HFFc6 (cell line): ENCODE data around the gene IFRD1. TPM values are rescaled to one million over a fixed set of nuclear protein-coding genes. Genes with fewer than 3 reads are reported as not detected.

ENCODE experiments used
- DNase-seq: peaks from one replicate; pipeline ENCODE4 v3.0.0-alpha.2; 2018
- H3K27ac Mint-ChIP-seq: 2 replicates; pipeline ENCODE4 v1.8.0; 2020; ENCODE audit warnings: mild to moderate bottlenecking, mixed read lengths
- H3K27me3 Mint-ChIP-seq: 2 replicates; pipeline ENCODE4 v1.8.0; 2021; ENCODE audit warnings: mild to moderate bottlenecking, moderate library complexity, mixed read lengths; ENCODE audit not compliant: insufficient read depth
- H3K36me3 Mint-ChIP-seq: 2 replicates; pipeline ENCODE4 v1.8.0; 2021; ENCODE audit warnings: low read depth, mixed read lengths
- H3K4me1 Mint-ChIP-seq: 2 replicates; pipeline ENCODE4 v1.8.0; 2020; ENCODE audit warnings: low read depth, mixed read lengths
- H3K4me3 Mint-ChIP-seq: 2 replicates; pipeline ENCODE4 v1.8.0; 2020; ENCODE audit warnings: mild to moderate bottlenecking, moderate library complexity, mixed read lengths
- H3K9me3 Mint-ChIP-seq: 2 replicates; pipeline ENCODE4 v1.8.0; 2020; ENCODE audit warnings: mild to moderate bottlenecking, mixed read lengths
- CTCF ChIP-seq: fragments of 200-600 bp; sonication (generic); IDR thresholded peaks from 2 replicates; pipeline ENCODE4 v1.5.0; 2021; ENCODE audit warnings: antibody characterized with exemption, mild to moderate bottlenecking
- total RNA-seq, 6 experiments: library from RNA; stranded (reverse); fragmentation: NEBNext Ultra II Directional; extraction: Animal tissue kit (Norgen Biotek cat#: 25700); gene quantifications; 2 replicates in 1 of 6; 3 replicates in 5 of 6; pipeline ENCODE4 v1.2.3, GENCODE V29; 2021

Gene IFRD1
- total RNA-seq, 6 experiments from 2014 or later: 25.4 to 30.0 (median 27.5) TPM

- Mint-ChIP-seq H3K27me3 (peaks cover 36% of the 10 kb centered on the region), H3K36me3 (no peaks in the 10 kb centered on the region), H3K4me1 (no peaks in the 10 kb centered on the region), H3K27ac (no peak overlapping the region), H3K9me3 (no peaks in the 10 kb centered on the region), H3K4me3 (no peak overlapping the region)
- no peak for DNase-seq
- no peak for TF ChIP-seq CTCF
Observed at GRCh38 chr7:112521942-112522341, 71.7 kb downstream of the IFRD1 start.

GRCh38 chr7:112523871-112524270, 73.6 kb downstream of the IFRD1 start:
- no peak overlapping the region for H3K27ac Mint-ChIP-seq
- H3K4me3 Mint-ChIP-seq: no peak overlapping the region
- no peaks in the 10 kb centered on the region for H3K9me3 Mint-ChIP-seq
- TF ChIP-seq CTCF: no peak
- no peaks in the 10 kb centered on the region for H3K4me1 Mint-ChIP-seq
- peaks cover 37% of the 10 kb centered on the region for H3K27me3 Mint-ChIP-seq
- H3K36me3 Mint-ChIP-seq: no peaks in the 10 kb centered on the region
- DNase-seq: no peak

Other genes starting within 250 kb of the IFRD1 start
- 1 to 10 TPM; 2.2 to 3.9 (median 3.3) TPM for gene DOCK4, start 244.1 kb upstream of the IFRD1 start, total RNA-seq
- 10 to 100 TPM in 5 of 6 experiments, 1 to 10 TPM in 1; 9.5 to 14.6 (median 13.5) TPM for gene ZNF277, start 243.8 kb upstream of the IFRD1 start, total RNA-seq
- under 1 TPM; 0.11 to 0.77 (median 0.47) TPM for gene LSMEM1, start 30.5 kb downstream of the IFRD1 start, total RNA-seq